Adrenal gland (tissue), 12 donors: ENCODE results near the gene M1AP. TPM values are rescaled to one million over a fixed set of nuclear protein-coding genes. Genes with fewer than 3 reads are reported as not detected.
"Not testable (repeated sequence)": the region's sequence is repeated elsewhere in the genome, so short reads cannot be mapped to it uniquely, and the experiment has no call there.

Source experiments
- DNase-seq, 7 donors: peaks; one replicate each; pipeline ENCODE4 v3.0.0-alpha.2; 2019 to 2020
- H3K27ac ChIP-seq, 5 donors: fragments of 200-600 bp; sonication (generic) in 4 of 5; 1 replicate in 3 of 5; 2 replicates in 2 of 5; pipeline versions ENCODE4 v1.5.1 to v1.8.0; 2016 to 2020; ENCODE audit warnings: mild to moderate bottlenecking in 1 of 5
- H3K27me3 ChIP-seq: fragments of 200-600 bp; 2 replicates; pipeline ENCODE4 v1.8.0; 2021
- H3K36me3 ChIP-seq, 2 donors: fragments of 200-600 bp; replicated peaks in 1 of 2; 1 replicate in 1 of 2; 2 replicates in 1 of 2; pipeline versions ENCODE4 v1.5.1 to v1.8.0; 2018 to 2022
- H3K4me1 ChIP-seq, 2 donors: fragments of 200-600 bp; replicated peaks in 1 of 2; 1 replicate in 1 of 2; 2 replicates in 1 of 2; pipeline versions ENCODE4 v1.5.1 to v1.8.0; 2018 to 2021
- H3K4me3 ChIP-seq, 4 donors: fragments of 200-600 bp; sonication (generic) in 3 of 4; one replicate each; pipeline ENCODE4 v1.5.1; 2016 to 2018
- H3K9me3 ChIP-seq, 3 donors: fragments of 200-600 bp; sonication (generic) in 1 of 3; replicated peaks in 1 of 3; 1 replicate in 2 of 3; 2 replicates in 1 of 3; pipeline versions ENCODE4 v1.5.1 to v1.8.0; 2016 to 2021
- CTCF ChIP-seq, 6 experiments: fragments of 450-650 bp in 4 of 6; fragments of 200-600 bp in 2 of 6; sonication (generic) in 1 of 6; IDR thresholded peaks; 1 replicate in 5 of 6; 2 replicates in 1 of 6; pipeline versions ENCODE4 v1.5.1 to v1.8.0; 2016 to 2021; ENCODE audit warnings: antibody characterized with exemption in 6 of 6, mild to moderate bottlenecking in 2 of 6, moderate library complexity in 1 of 6
- POLR2A ChIP-seq, 2 donors: fragments of 450-650 bp; IDR thresholded peaks; one replicate each; pipeline ENCODE4 v1.6.1; 2017; ENCODE audit warnings: antibody characterized with exemption in 2 of 2, mild to moderate bottlenecking in 2 of 2, moderate library complexity in 1 of 2
- WGBS, 4 donors: extraction: QIAGEN DNeasy Blood & Tissue Kit in 2 of 4; methylation state at CpG; one replicate each; pipeline versions ENCODE4 v1.1.5 to v1.1.7; 2013 to 2017; 5-methylcytosine and 5-hydroxymethylcytosine counted together
- intact Hi-C, 2 donors: fragments of 100-400 bp; cut with DNase I; formaldehyde crosslinking; loops; one replicate each; pipeline versions ENCODE4 v1.14.1 to v1.15.0; 2022 to 2023
- polyA plus RNA-seq, 3 donors: library from polyadenylated mRNA; stranded (reverse); fragments of 200-250 nt in 2 of 3; fragments of 350-450 nt in 1 of 3; fragmentation: Illumina TruSeq in 1 of 3; extraction: RNeasy Lipid Tissue Mini Kit (QIAGEN cat#74804) in 1 of 3; gene quantifications; one replicate each; pipeline ENCODE4 v1.2.3, GENCODE V29; 2013 to 2014
- total RNA-seq, 9 donors: library from RNA; depleted of rRNA in 4 of 9; stranded (reverse); fragments of >200 nt in 4 of 9; fragments of 120-200 nt in 1 of 9; fragmentation: NEBNext Ultra II Directional in 1 of 9; extraction: Animal tissue kit (Norgen Biotek cat#: 25700) in 1 of 9; gene quantifications; one replicate each; pipeline versions ENCODE4 v1.1.0 to v1.2.4, GENCODE V29; 2013 to 2023
- donor health status: healthy with polysubstance abuse.
- donor health status: Bipolar disorder and iron deficiency.
- donor health status: DM: yes; HTN: yes; CAD: no.
- donor health status: DM: no; HTN: no; CAD: no.
- donor health status: DM: no; HTN: no; CAD: no.
- donor health status: DM: yes; HTN: yes; CAD: no.

The M1AP gene
- total and polyA plus RNA-seq, 12 donors, result 0.47 to 2.2 (median 0.84) TPM; not detected in 1

- no peak overlapping the region for H3K27ac ChIP-seq
- intact Hi-C loops, result no loop called here
- no peak for DNase-seq
- no peaks in the 10 kb centered on the region for H3K9me3 ChIP-seq
- no peaks in the 10 kb centered on the region for H3K36me3 ChIP-seq
- H3K4me3 ChIP-seq, result no peak overlapping the region
- no peak for TF ChIP-seq POLR2A (IDR thresholded peaks at IDR 0.05)
- TF ChIP-seq CTCF (IDR thresholded peaks at IDR 0.05), result no peak
- H3K4me1 ChIP-seq, result no peaks in the 10 kb centered on the region
- no peaks in the 10 kb centered on the region for H3K27me3 ChIP-seq
These were observed 15.2 kb downstream of the M1AP start for GRCh38 chr2:74632939-74633312.

- Histone ChIP-seq H3K27me3 (no peaks in the 10 kb centered on the region), H3K4me1 (no peaks in the 10 kb centered on the region), H3K36me3 (no peaks in the 10 kb centered on the region), H3K9me3 (no peaks in the 10 kb centered on the region), H3K4me3 (no peak overlapping the region), H3K27ac (no peak overlapping the region)
- 72 to 84% (median 82%) methylated on average over 3 of the region's 3 CpGs for WGBS, 4 donors
- no peak for DNase-seq
- intact Hi-C loops, result no loop called here
- TF ChIP-seq CTCF (IDR thresholded peaks at IDR 0.05) (no peak), POLR2A (IDR thresholded peaks at IDR 0.05) (no peak)
These were observed 15.8 kb downstream of the M1AP start for GRCh38 chr2:74632209-74632938.

GRCh38 chr2:74630454-74630853, 17.7 kb downstream of the M1AP start:
- intact Hi-C loops, H3K4me3 ChIP-seq, H3K27ac ChIP-seq, H3K4me1 ChIP-seq, DNase-seq, H3K36me3 ChIP-seq, H3K9me3 ChIP-seq, H3K27me3 ChIP-seq: not testable (repeated sequence)
- 90 to 96% (median 94%) methylated on average over 3 of the region's 3 CpGs for WGBS, 4 donors

- TF ChIP-seq CTCF (IDR thresholded peaks at IDR 0.05) (no peak), POLR2A (IDR thresholded peaks at IDR 0.05) (no peak)
- Histone ChIP-seq H3K27ac (no peak overlapping the region), H3K36me3 (no peaks in the 10 kb centered on the region), H3K27me3 (no peaks in the 10 kb centered on the region), H3K4me3 (no peak overlapping the region), H3K9me3 (no peaks in the 10 kb centered on the region), H3K4me1 (no peaks in the 10 kb centered on the region)
- WGBS, 4 donors, result 63 to 80% (median 71%) methylated on average over 3 of the region's 3 CpGs
- intact Hi-C loops, result no loop called here
- no peak for DNase-seq
These were observed 19.5 kb downstream of the M1AP start for GRCh38 chr2:74628538-74629105.
